Activated CD4-positive, alpha-beta T cell treated with anti-CD3 and anti-CD28 coated beads, Interleukin-2, amount 50 U/mL, for 4 hours (primary cell): ENCODE measurements around the gene HK1.
"Not testable (repeated sequence)": the region's sequence is repeated elsewhere in the genome, so short reads cannot be mapped to it uniquely, and the experiment has no call there.

Experiments
- DNase-seq, 2 experiments: peaks; one replicate each; pipeline ENCODE4 v3.0.0-alpha.2; 2020

Gene HK1

DNA sequence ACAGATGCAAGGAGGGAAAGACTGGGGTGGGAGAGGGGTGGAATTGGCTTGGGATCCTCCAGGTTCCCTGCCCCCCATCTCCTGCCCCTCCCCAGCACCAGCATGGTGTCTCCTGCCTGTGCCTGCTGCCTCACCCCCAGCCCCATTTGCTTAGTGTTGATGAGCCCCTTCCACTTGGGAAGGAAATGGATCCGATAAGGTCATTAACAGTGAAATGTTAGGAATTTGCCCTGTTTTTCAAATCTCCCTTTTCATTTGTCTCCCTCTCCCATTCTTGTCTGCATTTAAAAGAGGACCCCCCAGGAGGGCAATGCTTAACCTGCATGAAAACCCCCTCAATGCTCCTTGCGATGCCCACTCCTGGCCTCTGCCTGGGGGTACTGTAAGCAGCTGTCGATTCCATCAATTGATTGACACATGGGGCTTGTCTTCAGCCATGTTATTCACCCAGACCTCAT, 51.5 kb downstream of the HK1 start:
- no peak for DNase-seq

DNA sequence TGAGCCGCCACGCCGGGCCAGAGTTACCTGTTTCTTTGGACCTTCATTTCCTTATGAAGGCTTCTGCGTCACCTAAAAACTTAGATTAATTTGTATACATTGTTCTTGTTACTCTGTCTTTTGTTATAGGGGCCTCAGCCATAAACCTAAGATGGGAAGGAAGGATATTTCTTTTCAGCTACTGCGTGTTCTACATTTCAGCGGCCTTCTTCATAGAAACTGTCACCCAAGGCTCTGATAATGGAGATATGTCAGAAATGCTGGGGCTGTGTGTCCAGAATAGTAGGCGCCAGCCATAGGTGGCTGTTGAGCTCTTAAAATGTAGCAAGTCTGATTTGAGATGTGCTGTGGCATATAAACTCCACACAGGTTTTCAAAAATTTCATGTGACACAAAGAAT, 52.9 kb downstream of the HK1 start:
- DNase-seq = no peak

DNA sequence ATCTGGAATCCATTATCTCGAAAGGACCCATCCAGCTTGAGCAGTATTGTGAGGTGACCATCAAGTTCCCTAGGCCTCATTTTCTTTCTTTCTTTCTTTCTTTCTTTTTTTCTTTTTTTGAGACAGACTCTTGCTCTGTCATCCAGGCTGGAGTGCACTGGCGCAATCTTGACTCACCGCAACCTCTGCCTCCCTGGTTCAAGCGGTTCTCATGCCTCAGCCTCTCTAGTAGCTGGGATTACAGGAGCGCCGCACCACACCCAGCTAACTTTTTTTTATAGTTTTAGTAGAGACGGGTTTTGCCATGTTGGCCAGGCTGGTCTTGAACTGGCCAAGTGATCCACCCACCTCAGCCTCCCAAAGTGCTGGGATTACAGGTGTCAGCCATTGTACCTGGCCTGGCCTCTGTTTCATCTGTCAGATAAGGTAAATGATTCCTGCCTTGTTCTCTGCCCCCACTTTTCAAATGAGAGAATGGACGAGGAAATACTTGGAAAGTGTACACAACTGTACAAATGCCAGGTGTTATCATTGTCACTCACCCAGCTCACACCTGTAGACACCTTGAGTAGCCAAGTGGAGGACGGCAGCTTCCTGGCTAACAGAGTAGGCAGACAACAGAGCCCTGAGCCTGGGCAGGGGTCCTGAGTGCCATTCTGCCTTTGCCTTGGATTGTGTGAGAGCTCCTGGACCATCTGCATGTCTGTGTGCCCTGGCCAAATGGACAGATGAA, 54.1 kb downstream of the HK1 start:
- DNase-seq = no peak

DNA sequence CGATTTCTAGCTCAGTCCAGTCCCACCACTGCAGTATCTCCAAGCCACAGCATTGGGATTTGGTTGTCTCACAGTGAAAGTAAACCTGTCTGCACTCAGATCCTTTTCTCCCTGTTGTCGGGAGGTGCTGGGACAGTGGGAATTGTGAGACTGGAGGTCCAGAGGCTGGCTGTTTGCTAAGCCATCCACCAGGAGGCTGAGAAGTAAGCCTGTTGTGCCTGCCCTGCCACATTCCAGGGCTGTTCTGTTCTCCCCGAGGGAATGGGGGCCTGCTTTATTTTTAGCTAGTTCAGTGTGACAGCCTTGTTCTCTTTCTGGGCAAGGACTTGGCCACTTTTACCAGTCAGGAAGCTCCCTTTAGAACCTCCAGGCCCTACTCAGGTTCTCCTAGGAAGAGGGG, 54.9 kb downstream of the HK1 start:
- DNase-seq = no peak

DNA sequence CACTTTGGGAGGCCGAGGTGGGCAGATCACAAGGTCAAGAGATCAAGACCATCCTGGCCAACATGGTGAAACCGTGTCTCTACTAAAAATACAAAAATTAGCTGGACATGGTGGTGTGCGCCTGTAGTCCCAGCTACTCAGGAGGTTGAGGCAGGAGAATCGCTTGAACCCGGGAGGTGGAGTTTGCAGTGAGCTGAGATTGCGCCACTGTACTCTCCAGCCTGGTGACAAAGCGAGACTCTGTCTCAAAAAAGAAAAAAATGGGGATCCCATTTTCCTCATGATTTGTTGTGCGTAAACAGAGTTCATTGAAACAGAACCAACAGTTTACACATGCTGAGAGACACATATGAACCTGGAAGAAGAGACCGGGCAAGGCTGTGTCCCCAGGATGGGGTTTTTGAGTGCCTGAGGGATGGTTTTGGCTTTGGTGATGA, 55.6 kb downstream of the HK1 start:
- DNase-seq = not testable (repeated sequence)

DNA sequence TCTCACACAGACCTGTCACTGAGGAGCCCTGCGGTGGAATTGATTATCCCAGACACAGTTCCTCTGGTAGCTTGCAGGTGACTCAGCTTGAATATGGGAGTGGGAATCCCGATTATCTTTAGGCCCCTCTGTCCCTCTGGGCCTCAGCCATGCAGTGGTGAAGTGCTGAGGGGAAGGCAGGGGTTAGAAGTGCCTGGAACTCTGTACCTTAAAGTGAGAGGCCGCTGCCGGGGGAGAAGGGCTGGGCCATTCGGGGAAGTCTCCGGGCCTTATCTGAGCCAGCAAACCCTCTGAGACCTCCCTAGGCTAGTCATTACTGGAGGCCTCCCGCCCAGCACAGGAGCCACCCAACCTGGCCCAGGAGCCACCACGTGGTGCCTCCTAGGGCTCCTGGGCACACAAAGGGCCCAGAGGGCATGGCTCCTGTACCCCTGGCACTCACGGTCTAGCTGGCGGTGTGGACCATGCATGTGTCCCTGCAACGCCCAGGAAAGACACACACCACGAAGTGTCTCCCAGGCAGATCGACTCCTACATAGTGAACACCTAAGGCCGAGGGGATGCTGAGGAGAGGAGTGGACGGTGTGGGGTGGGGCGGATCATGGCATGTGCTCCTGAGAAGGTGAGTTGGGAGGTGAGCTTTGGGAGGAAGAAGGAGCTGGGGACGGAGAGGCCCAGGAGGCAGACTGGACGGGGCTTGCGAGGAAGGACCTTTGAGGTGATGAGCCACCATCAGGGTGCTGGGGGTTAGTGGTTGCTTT, 56.2 kb downstream of the HK1 start:
- DNase-seq = no peak

DNA sequence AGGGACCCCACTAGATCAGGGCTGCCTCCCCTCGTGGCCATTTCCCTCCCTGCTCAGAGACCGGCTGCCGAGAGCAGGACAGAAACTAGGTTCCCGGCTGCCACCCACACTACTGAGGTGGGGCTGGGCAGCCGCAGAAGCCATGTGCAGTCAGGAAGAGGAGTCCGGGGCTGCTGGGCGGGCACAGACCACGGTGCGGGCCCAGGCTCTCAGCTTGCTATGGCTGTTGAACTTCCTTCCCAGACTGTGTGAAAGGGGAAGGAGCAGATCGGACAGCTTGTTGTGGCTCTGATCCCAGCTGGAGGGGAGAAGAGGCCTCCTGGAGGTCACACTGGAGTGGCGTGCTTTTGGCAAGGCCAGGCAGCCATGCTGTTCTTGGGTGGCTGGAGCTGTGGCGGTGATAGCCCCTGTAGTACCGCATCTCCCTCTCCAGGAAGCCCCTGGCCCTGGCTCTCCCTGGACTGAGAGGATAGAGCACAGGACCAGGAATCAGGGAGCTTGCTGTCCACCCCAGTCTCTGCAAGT, 56.8 kb downstream of the HK1 start:
- no peak for DNase-seq

DNA sequence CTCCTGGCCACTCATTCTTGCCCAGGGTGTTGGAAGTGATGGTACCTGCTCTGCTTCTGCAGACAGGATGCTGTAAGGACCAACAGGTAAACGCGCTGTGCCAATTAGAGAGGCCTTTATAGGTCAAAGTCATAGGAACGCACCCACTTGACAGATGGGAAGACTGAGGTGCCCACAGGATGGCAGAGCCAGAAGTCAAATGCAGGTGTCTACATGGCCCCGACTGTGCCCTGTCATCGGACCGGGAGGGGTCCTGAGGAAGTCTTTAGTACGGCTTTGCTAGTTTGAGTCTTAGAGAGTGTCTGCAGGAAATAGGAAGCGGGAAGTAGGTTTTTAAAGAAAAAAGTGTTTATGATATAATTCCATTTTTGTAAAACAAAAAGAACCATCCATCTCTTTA, 57.3 kb downstream of the HK1 start:
- no peak for DNase-seq

DNA sequence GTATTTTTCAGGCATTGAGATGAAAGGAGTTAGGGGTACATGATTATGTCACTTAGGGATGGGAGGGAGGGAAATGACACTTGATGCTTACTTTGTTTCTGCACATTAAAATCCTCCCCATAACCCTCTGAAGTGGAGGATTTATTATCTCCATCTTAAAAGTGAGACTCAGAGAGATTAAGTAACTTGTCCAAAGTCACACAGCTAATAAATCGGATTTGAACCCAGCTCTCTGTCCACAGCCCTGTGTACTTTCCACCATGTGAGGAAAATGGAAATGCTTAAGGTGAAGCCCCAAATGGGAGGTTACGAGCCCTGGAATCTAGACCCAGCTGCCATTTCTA, 58.6 kb downstream of the HK1 start:
- DNase-seq = no peak

DNA sequence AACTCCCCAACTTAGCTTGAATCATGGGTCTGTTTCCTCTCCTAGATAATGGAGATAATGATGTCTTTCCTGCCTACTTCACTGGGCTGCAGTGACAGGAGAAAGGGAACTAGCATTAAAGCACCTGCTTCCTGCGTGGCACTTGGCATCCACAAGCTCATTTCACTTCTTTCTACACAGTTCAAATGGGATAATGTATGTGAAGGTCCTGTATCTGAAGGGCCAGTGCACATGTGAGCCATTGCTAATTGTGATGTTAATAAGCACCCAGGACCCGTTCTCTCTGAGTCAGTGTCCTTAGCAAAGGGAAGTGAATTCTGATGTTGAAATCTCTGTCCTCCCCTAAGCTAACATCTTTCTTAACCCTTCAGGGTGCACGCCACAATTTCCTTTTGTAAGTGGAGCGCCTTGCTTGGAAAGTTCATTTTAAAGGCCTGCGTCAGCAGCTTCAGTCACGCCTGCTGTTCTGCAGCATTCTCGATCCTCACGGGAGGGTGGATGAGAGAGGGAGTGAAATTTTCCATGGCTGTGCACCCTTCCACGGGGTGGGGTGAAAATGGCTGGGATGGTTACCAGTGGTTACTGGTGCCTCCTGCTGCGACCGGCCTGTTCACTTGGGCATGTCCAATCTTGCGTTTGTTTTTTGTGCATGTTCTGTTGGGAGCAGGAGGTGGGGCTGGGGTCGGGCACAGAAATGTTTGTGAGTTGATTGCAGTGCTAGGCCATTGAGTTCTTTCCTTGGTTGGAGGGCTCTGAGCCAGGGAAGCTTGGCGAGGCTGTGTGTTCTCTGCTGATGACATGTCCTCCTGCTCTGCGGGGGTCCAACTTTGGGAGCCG, 59.2 kb downstream of the HK1 start:
- DNase-seq = no peak

DNA sequence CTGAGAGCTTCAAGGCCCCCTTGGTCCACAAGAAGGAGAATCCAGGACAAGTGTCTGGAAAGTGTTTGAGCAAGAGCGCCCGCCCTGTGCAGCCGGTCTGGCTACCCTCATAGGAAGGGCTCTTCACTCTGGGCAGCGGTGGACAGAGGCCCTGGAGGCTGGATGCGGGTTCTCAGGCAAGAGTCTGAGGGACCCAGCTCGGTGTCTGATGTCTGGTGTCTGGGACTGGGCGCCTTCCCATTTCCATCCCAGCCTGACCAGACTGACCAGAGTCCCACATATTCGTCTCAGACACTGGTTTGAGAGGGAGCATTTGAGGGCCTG, 59.8 kb downstream of the HK1 start:
- DNase-seq = no peak

DNA sequence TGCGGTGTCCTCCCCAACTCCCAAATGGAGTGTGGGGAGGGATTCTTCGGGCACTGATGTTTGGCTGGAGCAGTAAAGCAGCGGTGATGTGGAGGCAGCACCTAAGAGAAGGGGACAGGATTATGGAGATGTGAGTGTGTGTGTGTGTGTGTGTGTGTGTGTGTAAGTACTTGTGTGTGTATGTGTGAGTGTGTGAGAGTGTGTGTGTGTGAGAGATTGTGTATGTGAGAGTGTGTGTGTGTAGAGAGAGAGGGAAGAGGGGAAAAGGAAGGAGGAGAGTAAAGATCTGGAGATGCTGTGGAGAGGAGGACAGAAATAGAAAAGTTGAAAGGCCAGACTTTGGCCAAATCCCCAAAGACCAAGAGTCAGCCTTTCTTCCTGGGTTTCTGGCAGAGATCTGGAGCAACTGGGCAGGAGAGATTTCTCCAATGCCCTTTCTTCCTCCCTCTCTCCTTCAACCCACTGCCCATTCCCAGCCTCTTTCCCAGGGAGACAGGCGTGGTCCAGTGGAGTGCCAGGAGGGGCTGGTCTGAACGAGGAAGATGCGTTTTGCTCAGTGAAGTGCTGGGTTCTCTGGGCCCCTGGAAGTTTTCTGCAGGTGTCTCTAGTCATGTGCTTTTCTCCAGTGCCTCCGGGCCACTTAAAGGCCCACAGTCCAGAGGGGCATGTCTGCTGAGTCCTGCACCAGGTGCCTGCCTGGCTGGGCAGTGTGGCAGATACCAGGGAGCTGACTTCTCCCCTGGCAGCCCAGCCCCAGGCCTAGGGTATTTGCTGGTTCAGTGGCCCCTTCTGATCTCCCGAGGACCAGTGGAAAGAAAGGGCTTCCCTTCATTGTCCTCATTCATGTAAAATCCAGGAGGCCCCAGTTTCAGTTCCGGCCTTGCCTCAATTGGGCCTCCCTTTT, 60.5 kb downstream of the HK1 start:
- DNase-seq = no peak

DNA sequence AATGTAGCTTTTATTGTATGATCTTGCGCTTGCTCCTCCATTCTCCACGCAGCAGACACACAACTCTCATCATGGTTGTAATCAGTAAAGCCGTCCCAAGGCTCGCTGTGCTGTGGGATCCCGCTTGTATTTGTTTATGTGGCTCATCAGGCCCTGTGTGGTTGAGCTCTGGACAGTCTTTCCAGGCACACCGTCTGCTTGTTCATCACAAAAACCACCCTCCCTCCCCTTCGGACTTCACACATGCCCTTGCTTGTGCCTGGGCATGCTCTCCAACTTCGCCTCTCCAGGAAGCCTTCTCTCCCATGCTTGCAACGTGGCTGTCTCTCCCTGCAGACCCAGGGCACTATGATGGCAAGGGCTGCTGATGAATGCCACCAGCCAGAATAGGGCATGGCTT, 62.4 kb downstream of the HK1 start:
- DNase-seq = no peak

DNA sequence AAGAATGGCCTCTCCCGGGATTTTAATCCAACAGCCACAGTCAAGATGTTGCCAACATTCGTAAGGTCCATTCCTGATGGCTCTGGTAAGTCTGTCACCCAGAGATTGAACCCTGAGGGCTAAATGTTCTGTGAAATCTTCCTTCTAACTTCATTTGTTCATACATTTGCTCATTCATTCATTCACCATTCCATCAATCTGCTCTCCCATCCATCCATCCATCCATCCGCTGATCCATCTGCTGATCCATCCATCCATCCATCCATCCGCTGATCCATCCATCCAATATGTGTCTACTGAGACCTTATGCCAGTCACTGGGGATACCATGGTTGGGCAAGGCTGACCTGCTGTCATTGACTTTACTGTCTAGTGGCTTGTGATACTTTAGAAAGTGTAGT, 65.6 kb downstream of the HK1 start:
- DNase-seq = no peak

DNA sequence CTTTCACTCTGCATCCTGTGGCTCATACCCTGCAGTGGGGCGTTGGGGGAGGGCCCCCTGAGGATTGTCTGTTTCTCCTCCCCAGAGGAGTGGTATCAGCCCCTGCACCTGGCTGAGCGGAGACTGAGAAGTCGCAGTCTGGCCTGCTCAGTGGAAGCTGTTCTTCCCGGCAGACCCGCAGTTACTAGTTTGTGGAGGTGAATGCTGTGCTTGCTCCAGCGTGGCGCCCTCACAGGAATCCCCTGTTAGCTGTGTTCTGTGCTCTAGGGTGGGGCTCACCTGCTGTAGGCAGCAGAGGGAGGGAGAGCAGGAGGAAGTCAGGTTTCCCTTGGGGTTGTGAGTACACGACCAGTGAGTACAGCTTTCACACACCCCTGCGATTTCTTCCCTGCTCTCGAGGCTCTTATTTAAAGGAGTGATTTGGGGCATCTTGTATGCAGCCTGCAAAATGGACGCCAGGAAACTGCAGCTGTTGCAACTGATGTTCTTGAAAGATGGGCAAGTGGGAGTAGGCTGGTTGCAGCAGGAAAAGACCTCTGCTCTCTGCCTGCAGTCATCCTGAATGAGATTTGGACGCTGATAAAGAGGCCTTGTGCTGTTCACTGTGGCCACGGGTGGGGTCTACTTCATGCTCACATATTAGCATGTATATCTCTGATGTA, 66.4 kb downstream of the HK1 start:
- no peak for DNase-seq

DNA sequence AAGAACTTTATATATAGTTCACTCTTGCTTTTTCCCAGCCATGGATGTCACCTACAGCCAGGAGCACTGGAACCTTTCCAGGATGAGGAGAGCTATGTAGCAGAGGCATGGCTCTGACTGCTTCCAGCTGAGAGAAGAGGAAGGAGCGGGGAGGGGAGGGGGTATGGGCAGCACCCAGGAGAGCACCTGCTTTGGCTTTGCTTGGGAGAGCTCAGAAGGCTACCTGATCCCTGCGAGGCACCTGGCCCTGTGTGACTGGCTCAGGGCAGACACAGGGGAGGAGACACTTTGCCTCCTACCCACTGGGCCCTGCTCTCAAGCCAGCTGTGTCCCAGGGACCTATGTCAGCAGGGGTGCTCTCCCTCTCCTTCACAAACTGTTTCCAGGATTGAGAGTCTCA, 67.1 kb downstream of the HK1 start:
- no peak for DNase-seq

DNA sequence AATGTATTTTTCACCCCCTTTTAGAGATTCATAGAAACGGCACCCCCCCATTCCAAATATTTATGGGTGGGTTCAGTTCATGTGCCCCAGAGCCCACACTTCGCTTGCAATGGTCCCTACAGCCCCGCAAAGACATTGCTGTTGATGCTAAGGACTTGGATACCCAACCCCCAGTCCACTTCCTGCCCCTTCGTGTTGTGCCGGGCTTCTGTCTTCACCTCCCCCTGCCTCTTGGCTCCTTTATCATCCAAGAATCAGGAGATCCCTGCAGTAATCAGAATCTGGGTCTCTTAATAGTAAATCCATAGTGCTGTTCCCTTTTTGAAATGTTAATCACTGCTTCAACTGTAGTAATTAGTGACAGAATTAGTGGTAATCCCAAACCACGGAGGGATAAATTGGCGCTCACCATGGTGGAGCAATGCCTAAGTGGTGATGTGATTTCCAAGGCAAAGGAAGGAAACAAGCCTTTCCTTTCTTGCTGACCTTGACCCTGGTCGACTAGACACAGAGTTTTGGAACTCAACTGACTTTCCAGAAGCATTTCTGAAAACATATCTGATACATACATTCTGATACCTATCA, 67.7 kb downstream of the HK1 start:
- no peak for DNase-seq

DNA sequence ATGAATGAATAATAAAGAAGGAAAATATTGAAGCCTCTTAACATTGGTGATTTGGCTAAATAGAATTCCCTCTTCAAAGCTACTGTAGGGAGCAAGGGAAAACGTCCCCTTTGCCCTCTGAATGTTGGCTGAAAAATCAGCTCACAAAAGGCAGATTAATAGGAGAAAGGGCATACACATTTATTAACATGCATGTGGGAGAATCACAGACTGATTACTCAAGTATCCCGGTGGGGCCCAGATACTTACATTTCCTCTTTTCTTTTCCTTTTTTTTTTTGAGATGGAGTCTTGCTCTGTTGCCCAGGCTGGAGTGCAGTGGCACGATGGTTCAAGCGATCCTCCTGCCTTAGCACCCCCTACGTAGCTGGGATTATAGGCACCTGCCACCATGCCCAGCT, 68.5 kb downstream of the HK1 start:
- no peak for DNase-seq

DNA sequence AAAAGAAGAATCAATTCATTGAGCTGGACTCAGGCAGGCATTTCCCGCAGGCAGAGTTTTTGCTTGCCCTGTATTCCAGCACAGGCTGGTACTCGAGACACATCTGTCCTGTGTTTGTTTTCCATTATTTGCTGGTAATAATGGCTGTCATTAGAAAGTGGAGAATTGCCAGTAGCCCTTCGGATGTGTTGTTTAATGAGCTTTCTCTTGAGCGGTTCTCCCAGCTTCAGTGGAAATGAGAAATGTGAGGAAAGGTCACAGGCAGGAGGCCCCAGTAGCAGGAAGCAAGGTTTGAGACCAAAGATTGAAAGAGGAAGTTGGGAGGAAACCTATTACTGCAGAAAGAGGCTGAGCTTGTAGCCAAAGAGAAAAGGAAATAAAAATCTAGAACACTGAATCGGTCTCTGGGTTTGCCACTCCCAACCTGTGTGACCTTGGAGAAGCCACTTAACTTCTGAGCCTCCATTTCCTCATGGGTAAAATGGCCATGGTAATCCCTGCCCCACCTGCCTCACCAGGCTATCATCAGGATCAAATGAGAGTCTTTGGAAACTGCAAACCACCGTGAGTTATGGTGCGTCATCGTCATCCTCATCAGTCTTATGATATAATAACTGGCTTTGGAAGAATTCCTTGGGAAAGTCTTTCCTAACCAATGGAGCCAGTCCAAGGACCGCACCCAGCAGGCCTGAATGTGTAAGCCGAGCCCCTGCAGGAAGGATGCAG, 70.7 kb downstream of the HK1 start:
- DNase-seq = no peak

DNA sequence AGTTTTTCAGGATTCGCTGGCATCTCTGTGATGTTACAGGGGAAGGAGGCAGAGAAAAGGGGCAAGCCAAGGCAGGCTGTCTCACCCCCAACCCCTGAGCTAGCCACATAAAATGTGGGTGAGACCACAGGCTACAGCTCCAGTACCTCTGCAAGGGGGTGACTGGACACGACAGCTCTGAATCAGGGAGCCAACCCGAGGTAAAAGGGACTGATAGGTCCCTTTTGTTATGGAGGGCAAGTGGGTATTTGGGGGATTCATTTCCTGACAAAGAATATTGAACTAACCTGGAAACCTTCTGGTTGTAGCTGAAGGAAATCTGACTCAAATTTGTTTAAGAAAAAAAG, 71.2 kb downstream of the HK1 start:
- DNase-seq = no peak

DNA sequence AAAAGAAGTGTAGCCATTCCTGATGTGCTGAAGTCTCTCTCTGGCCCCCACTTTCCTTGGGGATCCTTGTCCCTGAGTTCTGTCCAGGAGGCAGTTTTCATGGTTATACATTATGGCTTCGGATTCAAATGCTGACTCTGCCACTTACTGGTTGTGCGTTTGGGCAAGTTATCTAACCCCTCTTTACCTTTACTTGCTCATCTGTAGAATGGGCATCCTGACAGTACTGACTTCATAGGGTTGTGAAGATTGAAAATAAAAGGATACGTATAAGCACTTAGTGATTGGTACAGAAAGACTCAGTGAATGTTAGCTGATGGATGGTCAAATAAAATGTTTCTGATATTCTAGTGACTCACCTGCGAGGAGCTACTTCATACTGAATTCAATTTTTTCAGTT, 73.3 kb downstream of the HK1 start:
- no peak for DNase-seq
